GM10266 (cell line): Measurements from ENCODE around the gene TOMM22.

Source experiments
- DNase-seq: peaks from one replicate; pipeline ENCODE4 v3.0.0; 2012; ENCODE audit errors: extremely low spot score
- CTCF ChIP-seq: IDR thresholded peaks from 2 replicates; pipeline ENCODE4 v1.5.1; 2012; ENCODE audit warnings: mild to moderate bottlenecking, low read depth; ENCODE audit not compliant: control insufficient read depth, insufficient read depth; ENCODE audit errors: missing control alignments

The TOMM22 gene

GRCh38 chr22:38684895-38685294 lies 3.1 kb downstream of the TOMM22 start:
- no peak for DNase-seq
- TF ChIP-seq CTCF, result no peak

- TF ChIP-seq CTCF, result no peak
- DNase-seq, result no peak
Measured at GRCh38 chr22:38685761-38686160, 4.0 kb downstream of the TOMM22 start.

GRCh38 chr22:38689651-38690050 lies 7.9 kb downstream of the TOMM22 start:
- TF ChIP-seq CTCF, result no peak
- DNase-seq, result no peak

GRCh38 chr22:38694049-38694448 lies 12.3 kb downstream of the TOMM22 start:
- TF ChIP-seq CTCF, result no peak

GRCh38 chr22:38694940-38695339 lies 13.2 kb downstream of the TOMM22 start:
- no peak for DNase-seq
- no peak for TF ChIP-seq CTCF

More at GRCh38 chr22:38694049-38694448, 12.3 kb downstream of the TOMM22 start:
- DNase-seq, result no peak

GRCh38 chr22:38696606-38697424 lies 15.1 kb downstream of the TOMM22 start:
- DNase-seq, result no peak
- TF ChIP-seq CTCF, result no peak

- DNase-seq, result no peak
- no peak for TF ChIP-seq CTCF
Measured at GRCh38 chr22:38697425-38698089, 15.8 kb downstream of the TOMM22 start.
